ENCODE data around the gene AMBRA1.
A peak's percentile ranks its signal among the peaks of the same experiment; 100 is the strongest.

AMBRA1 gene

DNA sequence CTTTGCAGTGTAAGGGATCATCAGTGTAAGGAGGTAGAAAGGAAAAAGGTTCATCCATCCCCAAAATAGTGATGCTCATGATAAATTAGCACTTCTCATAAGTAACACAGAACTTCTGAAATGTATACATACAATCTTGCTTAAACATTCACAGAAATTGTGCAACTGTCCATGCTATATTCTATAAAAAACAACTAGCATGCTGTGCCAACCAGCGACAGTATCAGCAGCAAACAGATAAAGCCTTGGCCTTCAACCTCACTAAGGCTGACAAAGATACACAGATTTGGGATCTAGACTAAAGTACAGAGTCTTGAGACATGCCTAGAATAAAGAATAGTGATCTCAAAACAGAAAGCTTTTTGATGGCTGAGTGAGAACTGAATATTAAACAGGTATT lies 128.1 kb downstream of the AMBRA1 start:
- DNase-seq: no peak

DNA sequence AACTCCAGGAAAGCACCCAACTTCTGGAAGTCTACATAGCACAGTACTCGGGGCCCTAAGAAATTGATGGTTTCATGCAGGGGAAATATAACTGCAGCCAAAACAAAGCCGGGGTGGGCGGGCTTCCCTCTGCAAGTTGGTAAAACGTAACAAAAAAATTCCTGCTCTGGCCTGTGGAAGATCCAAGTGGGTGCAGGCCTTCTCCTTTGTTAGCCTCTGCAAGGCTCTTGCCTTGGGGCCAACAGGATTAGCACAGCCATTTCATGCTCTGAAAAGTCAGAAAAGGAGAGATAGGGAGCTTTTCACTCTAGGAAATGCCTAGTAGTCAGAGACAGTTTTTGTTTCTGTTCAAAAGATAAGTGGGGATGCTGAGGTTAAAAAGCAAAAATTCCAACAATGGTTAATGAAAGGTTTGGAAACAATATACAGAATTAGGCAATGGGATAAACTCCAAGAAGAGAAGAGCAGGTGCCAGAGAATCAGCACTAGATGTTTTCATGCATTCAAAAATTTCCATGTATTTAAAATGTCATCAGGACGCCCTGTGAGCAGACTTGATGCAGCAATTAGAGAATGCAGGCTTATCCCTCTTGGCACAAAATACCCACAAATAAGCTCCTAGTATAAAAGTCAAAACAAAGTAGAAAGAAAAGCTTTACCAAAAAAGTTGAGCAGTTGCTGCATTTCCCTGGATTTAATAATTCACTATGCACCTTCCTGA lies 130.0 kb downstream of the AMBRA1 start:
- DNase-seq: no peak

DNA sequence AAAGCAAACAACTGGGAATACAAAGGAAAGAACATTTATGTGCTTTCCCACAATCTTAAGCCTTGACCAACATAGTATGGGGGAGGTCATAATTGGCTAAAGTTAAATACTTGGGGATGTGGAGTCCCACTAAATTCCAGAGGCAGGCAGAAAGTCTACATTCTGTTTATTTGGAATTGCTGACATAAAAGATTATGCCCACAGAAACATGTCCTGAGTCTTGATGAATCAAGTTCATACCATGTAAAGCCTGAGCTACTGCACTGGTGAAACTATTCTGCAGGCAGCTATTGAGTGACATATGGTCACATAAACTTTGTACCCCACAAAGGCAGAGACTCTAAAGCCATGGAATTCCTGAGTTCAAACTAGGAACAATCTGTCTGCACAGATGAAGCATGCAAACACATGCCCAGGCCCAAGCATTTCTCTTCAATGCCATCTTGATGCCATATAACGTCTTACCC lies 132.3 kb downstream of the AMBRA1 start:
- DNase-seq: no peak

DNA sequence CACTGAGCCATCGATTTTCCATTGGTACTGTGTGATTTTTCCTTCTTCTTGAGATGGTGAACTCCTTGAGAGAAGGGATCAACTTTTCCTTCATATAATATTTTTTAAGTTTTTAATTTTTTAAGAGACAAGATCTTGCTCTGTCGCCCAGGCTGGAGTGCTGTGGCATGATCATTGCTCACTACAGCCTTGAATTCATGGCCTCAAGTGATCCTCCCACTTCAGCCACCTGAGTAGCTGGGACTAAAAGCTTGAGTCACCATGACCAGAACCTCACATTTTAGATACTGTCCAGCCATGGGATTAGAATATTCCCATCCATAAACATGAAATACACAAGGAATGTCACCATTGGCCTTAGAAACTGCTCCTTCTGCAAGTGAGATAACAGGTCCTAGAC lies 135.3 kb downstream of the AMBRA1 start:
- DNase-seq: no peak

DNA sequence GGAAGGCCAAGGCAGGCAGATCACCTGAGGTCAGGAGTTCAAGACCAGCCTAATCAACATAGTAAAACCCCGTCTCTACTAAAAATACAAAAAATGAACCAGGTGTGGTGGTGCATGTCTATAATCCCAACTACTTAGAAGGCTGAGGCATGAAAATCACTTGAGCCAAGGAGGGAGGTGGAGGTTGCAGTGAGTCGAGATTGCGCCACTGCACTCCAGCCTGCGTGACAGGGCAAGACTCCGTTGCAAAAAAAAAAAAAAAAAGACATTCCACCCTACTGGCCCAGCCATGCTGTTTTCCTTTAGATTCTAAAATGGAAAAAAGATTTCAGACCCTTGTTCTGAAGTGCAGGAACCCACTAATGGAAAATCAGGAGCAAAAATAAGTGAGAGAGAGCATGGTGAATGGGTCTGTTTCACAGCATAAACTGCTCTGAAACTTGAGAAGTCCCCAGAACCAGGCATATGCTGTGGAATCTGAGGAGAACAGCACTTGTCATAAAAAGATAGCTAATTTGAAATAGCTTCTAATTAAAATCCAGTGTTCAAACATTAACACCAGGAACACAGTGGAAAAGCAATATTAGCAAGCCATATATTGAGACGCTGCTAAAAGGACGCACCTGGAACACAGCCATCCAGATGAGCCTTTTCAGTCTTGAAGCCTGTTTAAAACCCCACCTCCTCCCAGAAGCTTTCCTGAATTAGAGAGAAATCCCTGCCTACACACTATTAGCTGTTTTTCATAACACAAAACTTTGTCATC lies 136.0 kb downstream of the AMBRA1 start:
- no peak for DNase-seq

DNA sequence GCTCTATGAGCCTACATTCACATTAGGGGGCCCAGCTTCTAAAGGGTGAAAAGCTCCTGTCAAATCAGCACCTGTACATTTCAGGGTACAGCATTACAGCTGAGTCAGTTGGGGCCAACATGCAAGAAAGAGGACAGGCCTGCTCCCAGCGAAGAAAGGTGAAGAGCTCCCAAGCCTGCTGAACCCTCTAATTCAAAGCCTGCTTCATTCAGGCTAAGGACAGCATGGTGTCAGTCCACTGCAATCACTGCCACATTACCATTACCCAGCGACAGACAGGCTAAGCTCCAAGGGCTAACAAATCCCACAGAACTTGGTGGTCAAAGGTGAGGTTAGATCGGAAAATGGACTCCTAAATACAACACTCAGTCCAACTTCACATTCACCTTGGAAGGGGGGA lies 136.8 kb downstream of the AMBRA1 start:
- DNase-seq: no peak

DNA sequence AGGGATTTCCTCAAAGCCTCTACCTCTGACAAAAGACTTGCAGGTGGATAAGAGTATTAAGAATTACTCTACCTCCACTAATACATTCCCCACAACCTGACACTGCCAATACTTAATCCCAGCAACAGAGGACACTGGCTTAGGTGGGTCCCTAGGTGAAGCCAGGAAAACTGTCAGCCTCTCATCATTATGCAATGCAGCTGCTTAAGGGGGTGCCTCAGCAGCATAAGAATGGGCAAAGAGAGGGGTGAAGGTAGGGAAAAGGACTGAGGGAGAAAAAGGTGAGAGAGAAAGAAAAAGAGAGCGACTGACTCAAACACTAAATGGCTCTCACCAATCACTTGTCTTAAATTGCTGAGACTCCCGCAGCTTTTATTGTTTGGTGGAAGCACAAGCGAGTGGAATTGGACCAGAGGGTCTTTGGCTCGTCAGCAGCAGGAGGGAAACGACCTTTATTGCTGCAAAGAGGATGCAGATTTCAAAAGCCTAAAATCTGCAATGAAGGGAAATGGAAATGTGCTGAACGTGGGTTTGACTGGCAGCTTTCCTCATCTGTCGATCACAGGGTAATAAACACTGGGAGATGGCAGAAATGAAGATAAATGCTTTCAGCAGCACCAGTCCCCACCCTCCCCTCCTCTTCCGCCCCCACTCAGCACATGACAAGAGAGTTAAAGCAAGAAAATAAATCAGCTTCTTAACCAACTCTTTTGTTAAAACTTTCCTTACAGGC lies 137.4 kb downstream of the AMBRA1 start:
- no peak for DNase-seq

DNA sequence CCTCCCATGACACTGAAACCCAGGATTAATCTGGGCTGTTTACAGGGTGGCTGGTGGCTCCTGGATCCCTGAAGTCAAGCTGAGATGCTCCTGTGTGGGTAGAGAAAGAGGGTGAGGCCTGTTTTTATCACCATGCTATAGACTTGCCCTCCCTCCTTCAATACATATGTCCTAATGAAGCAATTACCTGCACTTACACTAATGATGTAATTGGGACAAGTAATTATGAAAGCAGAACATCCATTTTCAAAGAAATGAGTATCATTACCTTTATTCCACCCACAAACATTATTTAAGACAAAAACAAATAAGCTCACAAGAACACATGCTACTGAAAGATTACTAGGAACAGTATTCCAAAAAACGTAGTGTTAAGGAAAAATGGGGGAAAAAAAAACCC lies 138.0 kb downstream of the AMBRA1 start:
- peak; percentile 35 for DNase-seq

DNA sequence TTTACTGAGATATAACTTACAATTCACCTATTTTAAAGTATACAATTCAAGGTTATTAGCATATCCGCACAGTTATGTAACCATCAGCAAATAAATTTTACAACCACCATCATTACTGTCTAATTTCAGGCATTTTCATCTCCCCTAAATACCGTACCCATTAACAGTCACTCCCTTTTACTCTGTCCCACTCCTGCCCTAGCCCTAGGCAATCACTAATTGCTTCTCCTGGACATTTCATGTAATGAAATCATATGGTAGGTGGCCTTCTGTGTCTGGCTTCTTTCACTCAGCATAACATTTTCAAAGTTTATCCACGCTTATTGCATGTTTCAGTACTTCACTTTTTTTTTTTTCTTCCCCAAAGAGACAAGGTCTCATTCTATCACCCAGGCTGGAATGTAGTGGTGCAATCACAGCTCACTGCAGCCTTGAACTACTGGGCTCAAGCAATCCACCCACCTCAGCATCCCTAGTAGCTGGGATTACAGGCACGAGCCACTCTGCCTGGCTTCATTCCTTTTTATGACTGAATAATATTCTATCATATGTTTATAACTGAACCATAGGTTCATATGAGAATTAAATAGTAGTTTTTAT lies 140.8 kb downstream of the AMBRA1 start:
- no peak for DNase-seq

DNA sequence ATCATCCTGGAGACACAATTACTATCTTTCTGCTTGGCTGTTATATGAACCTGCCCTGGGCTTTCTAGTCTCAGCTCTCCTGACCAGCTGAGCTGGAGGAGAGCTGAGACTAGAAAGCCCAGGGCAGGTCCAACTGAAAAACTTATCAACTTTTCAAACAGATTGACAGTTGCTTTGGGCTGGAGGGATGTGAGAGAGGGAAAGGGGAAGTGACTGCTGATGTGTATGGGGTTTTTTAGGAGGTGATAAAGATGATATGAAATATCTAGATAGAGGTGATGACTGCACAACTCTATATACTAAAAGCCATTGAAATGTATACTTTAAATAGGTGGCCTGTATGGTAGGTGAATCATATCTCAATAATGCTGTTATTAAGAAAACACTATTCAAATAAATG lies 142.1 kb downstream of the AMBRA1 start:
- no peak for DNase-seq

DNA sequence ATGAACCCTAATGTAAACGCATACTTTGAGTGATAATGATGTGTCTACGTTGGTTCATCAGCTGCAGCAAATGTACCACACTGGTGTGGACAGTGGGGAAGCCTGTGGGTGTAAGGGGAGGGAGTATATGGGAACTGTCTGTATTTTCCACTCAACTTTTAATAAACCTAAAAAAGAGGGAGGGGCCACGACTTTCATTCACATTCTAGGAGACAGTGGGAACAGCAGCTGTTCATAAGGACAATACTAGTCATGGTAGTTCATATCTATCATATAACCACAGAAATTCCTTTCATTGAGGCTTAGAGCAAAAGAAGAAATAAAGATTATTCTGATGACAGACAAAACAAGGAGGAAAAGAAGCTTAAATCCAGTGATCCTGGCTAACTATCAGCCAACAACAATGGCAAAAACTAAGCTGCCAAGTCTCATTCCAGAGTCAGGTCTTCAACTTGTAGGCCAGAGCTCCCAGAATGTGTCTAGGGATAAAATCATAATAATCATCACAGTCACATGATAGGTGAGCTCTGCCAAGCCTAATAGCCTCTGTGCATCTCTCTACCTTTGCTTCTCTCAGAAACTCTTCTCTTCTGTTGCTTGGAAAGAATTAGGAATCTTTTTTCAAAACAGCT lies 142.9 kb downstream of the AMBRA1 start:
- no peak for DNase-seq

DNA sequence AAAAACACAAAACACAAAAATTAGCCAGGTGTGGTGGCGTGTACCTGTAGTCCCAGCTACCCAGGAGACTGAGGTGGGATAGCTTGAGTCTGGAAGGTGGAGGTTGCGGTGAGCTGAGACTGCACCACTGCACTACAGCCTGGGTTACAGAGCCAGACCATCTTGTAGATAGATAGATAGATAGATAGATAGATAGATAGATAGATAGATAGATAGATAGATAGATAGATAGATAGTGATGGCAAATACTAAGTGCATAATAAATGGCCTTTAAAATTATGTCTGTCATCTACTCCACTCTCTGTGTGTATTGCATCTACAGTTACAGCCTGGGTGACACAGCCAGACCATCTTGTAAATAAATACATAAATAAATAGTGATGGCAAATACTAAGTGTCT lies 146.3 kb downstream of the AMBRA1 start:
- no peak for DNase-seq

DNA sequence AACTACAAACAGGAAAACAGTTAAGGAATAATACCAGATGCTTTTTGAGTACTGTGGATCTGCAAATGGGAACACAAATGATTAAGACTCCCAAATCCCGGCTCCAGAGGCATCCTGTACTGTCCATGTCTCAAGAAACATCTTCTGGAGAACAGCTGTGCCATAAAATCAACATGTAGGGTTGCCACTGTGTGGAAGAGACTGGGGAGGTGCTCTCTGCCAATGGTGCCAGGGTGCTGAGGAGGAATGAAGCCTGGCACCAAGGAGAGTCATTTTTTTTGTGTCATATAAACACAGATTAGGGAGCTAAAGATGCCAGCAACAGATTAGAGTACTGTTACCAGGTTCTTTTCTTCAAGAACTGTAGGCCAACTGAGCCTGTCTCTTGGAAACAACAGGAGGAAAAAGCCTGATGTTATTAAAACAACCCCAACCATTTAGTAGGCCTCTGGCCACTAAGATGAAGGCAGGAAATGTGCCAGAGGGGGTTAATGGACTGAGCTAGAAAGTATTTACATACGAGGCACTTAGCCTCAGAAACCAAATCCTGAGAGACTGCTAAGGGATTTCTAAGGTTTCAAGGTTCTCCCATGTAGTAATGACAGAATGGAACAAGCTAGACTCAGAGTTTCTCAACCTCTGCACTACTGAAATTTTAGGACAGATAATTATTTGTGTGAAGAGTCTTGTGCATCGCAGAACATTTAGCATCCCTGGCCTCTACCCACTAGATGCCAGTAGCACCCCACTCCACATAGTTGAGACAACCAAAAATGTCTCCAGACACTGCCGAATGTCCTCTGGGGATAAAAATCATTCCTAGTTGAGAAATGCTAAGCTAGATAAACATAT lies 147.7 kb downstream of the AMBRA1 start:
- no peak for DNase-seq

DNA sequence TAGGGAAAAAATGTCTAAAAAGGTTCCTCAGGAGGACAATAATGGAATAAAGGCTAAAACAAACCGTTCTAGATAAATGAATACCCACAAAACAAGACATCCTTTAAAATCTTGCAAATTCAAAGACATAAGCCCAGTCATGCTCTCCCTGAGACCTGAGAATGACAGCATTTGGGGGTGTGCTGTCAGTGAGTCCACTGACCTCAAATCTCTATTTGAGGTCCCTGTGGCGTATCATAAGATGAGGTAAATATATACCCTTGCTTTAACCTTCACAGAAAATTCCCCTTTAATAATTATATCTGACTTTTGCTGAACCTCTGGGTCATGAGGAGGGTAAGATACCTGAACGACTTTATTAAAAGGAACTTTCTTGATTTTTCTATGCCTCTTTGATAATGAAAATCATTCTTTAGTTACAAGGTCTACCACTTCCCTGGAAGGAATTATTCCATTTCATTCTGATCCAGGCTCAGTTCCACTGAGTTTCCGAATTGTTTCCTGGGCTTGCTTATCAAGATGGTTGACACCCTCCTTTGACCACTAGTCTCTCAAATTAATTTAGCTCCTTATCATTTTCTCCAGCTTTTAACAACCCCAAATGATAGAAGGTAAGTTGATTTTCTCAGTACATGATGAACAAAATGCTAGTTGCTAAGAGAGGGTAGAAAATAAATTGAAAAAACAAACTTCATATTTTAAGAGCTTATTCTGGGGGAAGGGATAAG lies 148.5 kb downstream of the AMBRA1 start:
- no peak for DNase-seq

DNA sequence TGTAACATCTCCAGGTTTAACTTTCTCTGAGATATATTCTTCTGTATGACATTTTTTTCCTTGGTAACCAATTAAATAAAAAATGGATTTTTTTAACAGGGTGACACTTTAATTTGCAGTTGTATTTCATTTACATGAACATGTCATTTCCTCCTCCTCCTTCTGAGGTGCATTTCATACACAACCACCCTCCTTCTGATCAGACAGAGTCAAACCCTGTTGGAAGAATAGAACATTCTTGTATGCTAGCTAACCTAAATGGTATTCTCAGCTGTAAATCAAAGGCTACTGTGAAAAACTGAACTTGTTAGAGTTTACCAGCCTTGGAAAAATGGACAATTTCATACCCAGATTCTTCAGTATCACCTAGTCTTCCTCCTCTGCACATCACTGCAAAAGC lies 149.5 kb downstream of the AMBRA1 start:
- DNase-seq: no peak

DNA sequence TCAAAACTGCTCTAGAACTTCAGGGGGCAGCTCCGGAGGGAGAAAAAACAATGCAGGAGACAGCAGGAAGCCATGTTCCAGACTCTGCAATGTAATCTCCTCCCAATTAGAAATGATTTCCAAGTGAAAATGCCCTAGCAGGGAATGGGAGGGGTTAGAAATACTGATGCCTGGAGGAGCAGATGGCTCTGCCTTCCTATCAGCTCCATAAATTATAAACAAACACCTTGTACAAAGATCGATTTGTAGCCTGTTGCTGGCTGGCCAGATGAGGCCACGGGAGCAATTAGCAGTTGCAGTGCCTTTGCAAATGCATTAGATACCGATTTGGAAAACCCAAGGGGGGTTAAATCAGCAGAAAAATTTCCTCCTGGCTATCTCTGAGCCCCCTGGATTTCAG lies 155.6 kb downstream of the AMBRA1 start:
- DNase-seq: peak; percentile 91

DNA sequence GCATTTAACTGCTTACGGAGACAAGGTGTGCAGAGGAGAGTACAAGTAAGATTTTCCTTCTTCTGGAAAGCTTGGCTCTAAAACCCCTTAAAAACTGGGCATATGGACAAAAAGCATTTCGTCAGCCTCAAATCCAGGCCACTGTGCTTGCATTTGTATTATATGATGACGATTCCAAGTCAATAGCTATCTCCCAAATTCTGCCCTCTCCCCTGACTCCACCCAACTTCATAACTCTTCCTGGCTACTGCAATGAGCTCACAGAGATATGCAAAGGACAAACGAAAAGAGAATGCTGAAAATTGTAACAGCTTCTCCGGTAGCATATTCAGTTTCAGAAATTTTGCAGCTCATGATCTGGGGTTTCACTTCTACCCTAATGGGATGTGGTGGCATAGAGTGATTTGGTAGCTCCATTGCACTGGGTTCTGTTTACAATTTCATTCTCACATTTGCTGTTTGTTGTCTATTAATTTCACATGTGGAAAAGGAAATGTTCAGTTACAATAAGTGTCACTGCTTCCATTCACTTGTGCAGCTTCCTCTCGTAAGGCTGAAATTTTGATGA lies 156.6 kb downstream of the AMBRA1 start:
- DNase-seq: no peak

DNA sequence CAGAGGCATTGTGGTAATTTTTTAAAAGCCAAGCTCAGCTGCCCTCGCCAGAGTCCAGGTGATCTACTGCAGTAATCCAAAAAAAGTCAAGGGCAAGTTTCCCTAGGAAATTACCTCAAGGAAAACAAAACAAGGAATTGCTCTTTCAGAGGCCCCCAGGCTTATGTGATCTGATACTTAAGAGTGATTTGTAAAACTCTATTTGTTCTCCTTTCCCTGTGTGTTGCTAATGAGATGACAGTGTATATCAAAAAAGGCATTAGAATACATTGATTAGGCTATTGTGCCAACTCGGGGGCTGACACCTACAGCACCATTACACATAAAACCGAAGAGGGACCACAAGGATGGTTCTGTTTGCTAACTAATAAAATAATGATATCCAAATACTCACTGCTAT lies 157.7 kb downstream of the AMBRA1 start:
- DNase-seq: peak; percentile 18

DNA sequence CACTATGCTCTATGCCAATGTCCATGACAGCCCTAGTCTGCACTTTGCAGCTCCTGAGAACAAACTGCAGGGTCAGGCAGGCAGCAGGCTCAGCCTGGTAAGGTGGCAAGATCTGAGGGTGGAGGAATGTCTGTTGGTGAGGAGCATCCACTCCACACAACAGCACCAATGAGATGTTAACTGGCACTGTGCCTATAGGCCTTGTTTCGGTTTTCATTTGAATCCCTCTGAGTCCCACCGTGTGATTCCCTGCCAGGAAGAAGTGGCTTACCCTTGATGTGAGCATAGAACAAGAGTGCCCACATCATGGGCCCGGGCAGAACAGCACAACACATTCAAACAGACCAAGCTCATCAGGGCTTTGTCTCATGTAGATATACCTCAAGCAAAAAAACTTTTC lies 158.1 kb downstream of the AMBRA1 start:
- DNase-seq: no peak

DNA sequence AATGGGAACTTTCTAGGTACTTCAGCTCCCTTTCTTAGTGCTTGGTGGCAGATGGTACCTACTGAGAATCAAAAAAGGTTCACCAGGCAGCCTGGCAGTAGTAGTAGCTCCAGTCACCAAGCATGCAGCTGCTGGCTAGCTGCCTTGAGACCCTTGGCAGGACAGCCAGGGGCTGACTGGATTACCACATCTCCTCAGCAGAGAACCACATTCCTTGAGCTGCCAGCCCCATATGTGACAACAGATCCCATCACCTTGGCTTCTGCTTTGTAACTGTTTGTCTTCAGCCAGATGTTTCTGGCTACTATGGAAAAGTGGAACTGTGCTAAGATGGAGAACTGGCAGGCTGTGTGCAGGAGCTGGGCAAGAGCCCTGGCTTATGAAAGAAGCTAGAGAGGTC lies 162.6 kb downstream of the AMBRA1 start:
- no peak for DNase-seq

DNA sequence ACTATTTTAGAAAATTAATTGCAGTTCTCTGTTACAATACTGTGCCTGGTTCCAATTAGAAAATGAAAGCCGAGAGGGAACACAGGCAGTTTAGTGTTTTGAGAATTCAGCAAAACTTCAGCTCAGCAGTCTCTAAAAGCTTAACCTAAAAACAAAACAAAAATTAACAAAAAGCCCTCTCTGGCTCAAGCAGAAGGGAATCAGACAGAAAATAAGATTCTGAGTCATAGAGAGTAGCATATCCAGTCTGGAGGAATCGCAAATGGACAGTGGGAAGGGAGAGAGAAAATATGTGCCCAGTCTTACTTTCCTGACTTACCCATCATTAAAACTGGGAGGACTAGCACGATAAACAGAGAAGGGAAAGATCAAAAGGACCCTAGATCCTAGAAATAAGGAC lies 164.1 kb downstream of the AMBRA1 start:
- no peak for DNase-seq

Data from NCI-H146 (cell line).